Adipose tissue (tissue), 3 donors: ENCODE results near the gene VIPAS39. TPM values are rescaled to one million over a fixed set of nuclear protein-coding genes. Genes with fewer than 3 reads are reported as not detected.
"Not testable (repeated sequence)": the region's sequence is repeated elsewhere in the genome, so short reads cannot be mapped to it uniquely, and the experiment has no call there.

ENCODE experiments used
- H3K27ac ChIP-seq: one replicate; pipeline ENCODE4 v1.5.1; 2013; ENCODE audit warnings: low read depth, low read length
- WGBS, 3 donors: extraction: QIAGEN DNeasy Blood & Tissue Kit; methylation state at CpG; one replicate each; pipeline ENCODE4 v1.1.7; 2013; 5-methylcytosine and 5-hydroxymethylcytosine counted together
- polyA plus RNA-seq, 3 donors: library from polyadenylated mRNA; stranded (reverse); fragments of 200-250 nt; gene quantifications; one replicate each; pipeline ENCODE4 v1.2.3, GENCODE V29; 2013
- donor health status: healthy with polysubstance abuse.
- donor health status: Bipolar disorder and iron deficiency.
- donor health status: healthy.

Gene VIPAS39
- polyA plus RNA-seq, 3 donors, result 7.8 to 9.7 (median 8.5) TPM

- no peak overlapping the region for H3K27ac ChIP-seq
- 50 to 88% (median 79%) methylated on average over 2 of the region's 2 CpGs for WGBS, 3 donors
Observed at GRCh38 chr14:77421201-77421600, 36.2 kb downstream of the VIPAS39 start.

- H3K27ac ChIP-seq, result no peak overlapping the region
- WGBS, 3 donors, result 85 to 92% (median 92%) methylated on average over 6 to 8 of the region's 8 CpGs
Observed at GRCh38 chr14:77416836-77417235, 40.6 kb downstream of the VIPAS39 start.

GRCh38 chr14:77416098-77416497 is 41.3 kb downstream of the VIPAS39 start:
- not testable (repeated sequence) for H3K27ac ChIP-seq
- 73 to 99% (median 97%) methylated on average over 2 of the region's 3 CpGs for WGBS, 3 donors

DNA sequence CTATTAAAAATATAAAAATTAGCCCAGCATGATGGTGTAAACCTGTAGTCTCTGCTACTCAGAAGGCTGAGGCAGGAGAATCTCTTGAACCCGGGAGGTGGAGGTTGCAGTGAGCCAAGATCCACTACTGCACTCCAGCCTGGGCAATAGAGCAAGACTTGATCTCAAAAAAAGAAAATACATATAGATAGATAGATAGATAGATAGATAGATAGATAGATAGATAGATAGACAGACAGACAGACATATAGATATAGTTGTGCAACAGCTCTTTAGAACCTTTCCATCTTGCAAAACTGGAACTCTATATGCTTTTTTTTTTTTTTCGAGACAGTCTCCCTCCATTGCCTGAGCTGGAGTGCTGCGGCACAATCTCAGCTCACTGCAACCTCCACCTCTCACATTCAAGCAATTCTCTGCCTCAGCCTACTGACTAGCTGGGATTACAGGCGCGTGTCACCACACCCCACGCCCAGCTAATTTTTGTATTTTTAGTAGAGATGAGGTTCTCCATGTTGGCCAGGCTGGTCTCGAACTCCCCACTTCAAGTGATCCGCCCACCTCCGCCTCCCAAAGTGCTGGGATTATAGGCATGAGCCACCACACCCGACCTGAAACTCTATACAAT is 41.9 kb downstream of the VIPAS39 start:
- WGBS, 3 donors, result 94 to 95% (median 94%) methylated on average over 10 of the region's 10 CpGs
- H3K27ac ChIP-seq, result not testable (repeated sequence)

DNA sequence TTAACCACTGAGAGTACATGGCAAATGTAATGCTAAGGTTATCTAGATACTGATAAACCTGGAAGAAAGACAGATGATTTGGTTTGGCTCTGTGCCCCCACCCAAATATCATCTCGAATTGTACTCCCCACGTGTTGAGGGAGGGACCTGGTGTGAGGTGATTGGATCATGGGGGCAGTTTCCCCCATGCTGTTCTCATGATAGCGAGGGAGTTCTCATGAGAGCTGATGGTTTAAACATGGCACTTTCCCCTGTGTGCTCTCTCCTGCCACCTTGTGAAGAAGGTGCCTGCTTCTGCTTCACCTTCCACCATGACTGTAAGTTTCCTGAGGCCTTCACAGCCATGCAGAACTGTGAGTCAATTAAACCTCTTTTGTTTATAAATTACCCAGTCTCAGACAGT is 48.3 kb downstream of the VIPAS39 start:
- H3K27ac ChIP-seq, result no peak overlapping the region
- WGBS, 3 donors, result 40 to 50% (median 40%) methylated on average over 3 of the region's 3 CpGs

GRCh38 chr14:77407158-77407557 is 50.2 kb downstream of the VIPAS39 start:
- WGBS, 3 donors, result 57 to 93% (median 69%) methylated on average over 2 of the region's 2 CpGs
- H3K27ac ChIP-seq, result peak overlapping the region; percentile 28

DNA sequence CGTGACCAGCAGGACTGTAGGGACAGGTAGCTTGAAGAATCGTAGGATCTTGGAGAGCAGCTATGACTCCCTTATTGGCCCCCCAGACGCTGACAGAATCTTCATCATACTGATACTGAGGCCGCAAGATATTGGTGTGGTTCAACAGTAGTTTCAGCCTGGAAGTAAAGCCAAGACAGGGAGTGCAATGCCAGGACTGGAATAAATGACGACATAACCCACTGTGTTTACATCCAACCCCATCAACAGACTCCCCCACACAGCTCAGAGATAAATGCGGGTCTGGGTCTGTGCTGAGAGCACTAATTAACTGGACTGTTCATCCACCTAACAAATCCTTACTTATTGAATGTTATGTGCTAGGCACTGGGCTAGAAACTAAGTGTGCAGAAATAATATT is 50.7 kb downstream of the VIPAS39 start:
- WGBS, 3 donors, result 14 to 68% (median 42%) methylated on average over 6 of the region's 6 CpGs
- no peak overlapping the region for H3K27ac ChIP-seq

DNA sequence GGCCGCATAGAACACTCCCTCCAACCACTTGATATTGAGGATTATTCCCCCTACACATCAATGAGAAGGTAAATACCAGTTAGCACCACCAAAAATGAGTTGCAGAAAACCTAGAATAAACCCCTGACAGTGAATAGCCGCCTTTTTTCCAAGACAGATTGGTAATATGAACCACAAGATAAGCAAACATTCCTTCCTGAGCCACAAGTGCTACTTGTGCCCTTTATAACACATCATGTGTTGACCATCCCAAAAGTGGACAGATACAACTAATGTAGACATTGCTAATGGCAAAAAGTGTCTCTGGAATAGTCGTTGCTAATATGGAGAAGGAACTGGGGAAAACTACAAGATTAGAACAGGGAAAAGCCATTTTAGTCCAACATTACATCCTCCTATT is 51.3 kb downstream of the VIPAS39 start:
- H3K27ac ChIP-seq, result no peak overlapping the region
- 42 to 60% (median 52%) methylated on average over 3 of the region's 3 CpGs for WGBS, 3 donors

- H3K27ac ChIP-seq, result no peak overlapping the region
- WGBS, 3 donors, result 86 to 92% (median 90%) methylated on average over 3 of the region's 3 CpGs
Observed at GRCh38 chr14:77403768-77404167, 53.6 kb downstream of the VIPAS39 start.

DNA sequence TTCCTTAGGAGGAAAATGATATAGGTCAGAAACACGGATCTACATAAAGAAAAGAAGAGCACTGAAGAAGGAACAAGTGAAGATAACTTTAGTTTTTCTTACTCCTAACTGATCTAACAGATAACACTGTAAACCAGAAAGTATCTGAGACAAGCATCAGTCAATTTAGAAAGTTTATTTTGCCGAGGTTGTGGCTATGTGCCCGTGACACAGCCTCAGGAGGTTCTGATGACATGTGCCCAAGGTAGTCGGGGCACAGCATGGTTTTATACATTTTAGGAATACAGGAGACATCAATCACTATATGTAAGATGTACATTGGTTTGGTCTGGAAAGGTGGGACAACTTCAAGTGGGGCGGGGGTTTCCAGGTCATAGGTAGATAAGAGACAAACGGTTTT is 57.2 kb downstream of the VIPAS39 start:
- H3K27ac ChIP-seq, result no peak overlapping the region
- 86 to 89% (median 88%) methylated on average over 6 of the region's 6 CpGs for WGBS, 3 donors

DNA sequence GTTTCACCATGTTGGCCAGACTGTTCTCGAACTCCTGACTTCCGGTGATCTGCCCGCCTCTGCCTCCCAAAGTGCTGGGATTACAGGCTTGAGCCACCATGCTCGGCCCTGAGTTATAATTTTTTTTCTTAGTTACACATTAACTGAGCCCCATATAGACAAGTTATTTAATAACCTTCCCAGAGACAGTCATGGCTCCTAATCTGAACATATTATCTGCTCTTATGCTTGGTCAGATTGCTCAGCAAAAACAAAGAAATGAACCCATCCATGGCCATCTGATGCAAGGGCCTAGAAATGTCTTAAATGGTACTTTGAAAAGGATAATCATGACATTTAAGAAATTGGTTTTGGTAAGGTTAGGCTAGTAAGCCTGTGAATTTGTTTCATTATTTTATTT is 67.2 kb downstream of the VIPAS39 start:
- 79 to 95% (median 91%) methylated on average over 4 of the region's 4 CpGs for WGBS, 3 donors
- no peak overlapping the region for H3K27ac ChIP-seq

- 59 to 86% (median 66%) methylated on average over 6 of the region's 6 CpGs for WGBS, 3 donors
- H3K27ac ChIP-seq, result no peak overlapping the region
Observed at GRCh38 chr14:77378701-77379100, 78.7 kb downstream of the VIPAS39 start.

GRCh38 chr14:77377502-77377844 is 79.9 kb downstream of the VIPAS39 start:
- no peak overlapping the region for H3K27ac ChIP-seq
- WGBS, 3 donors, result 12 to 17% (median 15%) methylated on average over 10 of the region's 10 CpGs

DNA sequence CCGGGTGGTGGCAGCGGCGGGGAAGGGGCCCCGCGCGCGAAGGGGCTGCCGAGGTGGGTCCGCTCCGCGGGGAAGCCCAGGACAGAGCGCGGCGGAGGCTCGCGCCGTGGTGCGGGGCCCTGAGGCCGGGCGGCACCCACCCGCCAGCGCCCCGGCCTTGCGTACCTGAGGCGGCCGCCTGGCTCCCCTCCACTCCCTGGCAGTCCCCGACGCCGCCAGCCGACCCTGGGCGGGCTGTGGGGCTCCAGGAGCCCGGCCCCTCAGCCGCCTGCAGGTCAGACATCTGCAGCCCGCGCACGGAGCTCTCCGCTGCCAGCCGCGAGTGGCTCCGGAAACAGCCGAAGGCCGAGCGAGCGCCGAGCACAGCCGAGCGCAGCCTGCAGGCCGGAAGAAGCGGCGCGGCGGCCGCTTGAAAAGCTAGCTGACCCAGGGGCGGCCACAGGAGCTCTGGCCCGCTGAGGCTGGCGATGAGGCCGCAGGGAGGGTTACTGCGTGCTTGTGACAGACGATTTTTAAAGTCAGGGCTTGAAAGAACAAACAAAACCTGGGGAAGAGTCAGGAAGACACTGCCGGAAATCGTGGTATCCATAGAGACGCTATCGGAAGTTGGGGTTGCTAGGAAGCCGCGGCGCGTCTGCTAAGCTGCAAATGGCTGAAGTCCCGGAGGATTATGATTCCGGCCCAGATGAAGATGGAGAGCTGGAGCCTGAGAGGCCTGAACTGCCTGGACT is 80.5 kb downstream of the VIPAS39 start, which contains the start of the genes SAMD15 and TMED8:
Gene SAMD15 (plus strand): TSS at position 609 of the 731 bp plus-strand sequence. CDS start 40 bp downstream, at position 649.
Gene TMED8 (minus strand): TSS at position 324 of the 731 bp plus-strand sequence. CDS start 41 bp downstream, at position 283.
- H3K27ac ChIP-seq, result no peak within 1 kb of the TSS
- WGBS, 3 donors, result 0% methylated on average over 51 to 69 of the region's 69 CpGs

Other genes with a start within 250 kb of the VIPAS39 start
- under 1 TPM in 1 of 3 donors, not detected in 2; 0.14 TPM for gene NGB, start 186.4 kb downstream of the VIPAS39 start, polyA plus RNA-seq
- 10 to 100 TPM in 1 of 3 donors, 1 to 10 TPM in 2; 8.1 to 12.4 (median 9.3) TPM for gene POMT2, start 136.7 kb downstream of the VIPAS39 start, polyA plus RNA-seq
- 10 to 100 TPM; 15.2 to 33.1 (median 19.6) TPM for gene GSTZ1, start 136.6 kb downstream of the VIPAS39 start, polyA plus RNA-seq
- gene TMED8, start 80.5 kb downstream of the VIPAS39 start, polyA plus RNA-seq, result 1 to 10 TPM; 3.0 to 6.4 (median 4.2) TPM
- gene SAMD15, start 80.2 kb downstream of the VIPAS39 start, polyA plus RNA-seq, result under 1 TPM; 0.30 to 0.54 (median 0.34) TPM
- under 1 TPM; 0.10 to 0.24 (median 0.22) TPM for gene NOXRED1, start 34.1 kb downstream of the VIPAS39 start, polyA plus RNA-seq
- 10 to 100 TPM; 42.9 to 85.5 (median 82.6) TPM for gene AHSA1, start 492 bp upstream of the VIPAS39 start, polyA plus RNA-seq
- gene ISM2, start 41.2 kb upstream of the VIPAS39 start, polyA plus RNA-seq, result under 1 TPM in 1 of 3 donors, not detected in 2; 0.24 TPM
- gene SPTLC2, start 159.0 kb upstream of the VIPAS39 start, polyA plus RNA-seq, result 10 to 100 TPM in 1 of 3 donors, 1 to 10 TPM in 2; 5.4 to 11.3 (median 6.9) TPM